NCI-H2227 (cell line): ENCODE measurements around the gene NR5A2.
A peak's percentile ranks its signal among the peaks of the same experiment; 100 is the strongest.

Source experiments
- DNase-seq: peaks from one replicate; lab custom pipeline; 2025; ENCODE audit not compliant: unreplicated experiment; lab: John Stamatoyannopoulos, UW

Gene NR5A2

GRCh38 chr1:200121421-200121820 is 93.9 kb downstream of the NR5A2 start:
- DNase-seq: no peak

GRCh38 chr1:200124309-200124708 is 96.8 kb downstream of the NR5A2 start:
- DNase-seq: no peak

- no peak for DNase-seq
These were observed 100.6 kb downstream of the NR5A2 start for GRCh38 chr1:200128081-200128480.

- DNase-seq: peak; percentile 20
These were observed 101.7 kb downstream of the NR5A2 start for GRCh38 chr1:200128944-200129879.

- no peak for DNase-seq
These were observed 103.0 kb downstream of the NR5A2 start for GRCh38 chr1:200130552-200130951.

GRCh38 chr1:200131551-200132125 is 104.1 kb downstream of the NR5A2 start:
- DNase-seq: no peak

- DNase-seq: no peak
These were observed 105.6 kb downstream of the NR5A2 start for GRCh38 chr1:200133123-200133522.

- no peak for DNase-seq
These were observed 106.6 kb downstream of the NR5A2 start for GRCh38 chr1:200134116-200134515.

GRCh38 chr1:200136384-200136783 is 108.9 kb downstream of the NR5A2 start:
- DNase-seq: no peak

GRCh38 chr1:200139661-200140250 is 112.2 kb downstream of the NR5A2 start:
- DNase-seq: peak; percentile 8

- no peak for DNase-seq
These were observed 115.8 kb downstream of the NR5A2 start for GRCh38 chr1:200143347-200143746.

- DNase-seq: no peak
These were observed 118.6 kb downstream of the NR5A2 start for GRCh38 chr1:200146100-200146499.

GRCh38 chr1:200147094-200147493 is 119.6 kb downstream of the NR5A2 start:
- no peak for DNase-seq

GRCh38 chr1:200147742-200148141 is 120.2 kb downstream of the NR5A2 start:
- DNase-seq: no peak

GRCh38 chr1:200150006-200150405 is 122.5 kb downstream of the NR5A2 start:
- DNase-seq: no peak

- DNase-seq: peak; percentile 21
These were observed 123.2 kb downstream of the NR5A2 start for GRCh38 chr1:200150721-200151120.

GRCh38 chr1:200152336-200152735 is 124.8 kb downstream of the NR5A2 start:
- no peak for DNase-seq

GRCh38 chr1:200153277-200154055 is 126.0 kb downstream of the NR5A2 start:
- DNase-seq: peak; percentile 68

GRCh38 chr1:200154069-200154767 is 126.7 kb downstream of the NR5A2 start:
- peak; percentile 7 for DNase-seq

GRCh38 chr1:200157715-200158114 is 130.2 kb downstream of the NR5A2 start:
- DNase-seq: no peak

- DNase-seq: peak; percentile 41
These were observed 134.3 kb downstream of the NR5A2 start for GRCh38 chr1:200161801-200162200.
